Central memory CD8-positive, alpha-beta T cell (primary cell): ENCODE data around the gene BTG1.

Experiments
- ATAC-seq: fragments of 150-1000 bp; cut with Tn5 transposase; replicated peaks from 2 replicates; pipeline ENCODE4 v1.10.0; 2022; ENCODE audit warnings: mild to moderate bottlenecking, moderate FRiP score, moderate number of reproducible peaks; ENCODE audit not compliant: poor library complexity, severe bottlenecking; ENCODE audit errors: extremely low read depth
- DNase-seq, 2 donors: peaks; one replicate each; pipeline ENCODE4 v3.0.0; 2021; ENCODE audit warnings: low spot score in 2 of 2
- H3K27ac Mint-ChIP-seq: one replicate; pipeline ENCODE4 v1.8.0; 2022; ENCODE audit warnings: low read depth, mild to moderate bottlenecking, moderate library complexity, mixed read lengths
- H3K27me3 Mint-ChIP-seq: one replicate; pipeline ENCODE4 v1.8.0; 2022; ENCODE audit warnings: mixed read lengths
- H3K36me3 Mint-ChIP-seq: one replicate; pipeline ENCODE4 v1.8.0; 2022; ENCODE audit warnings: mild to moderate bottlenecking, moderate library complexity, mixed read lengths; ENCODE audit not compliant: insufficient read depth
- H3K4me1 Mint-ChIP-seq: one replicate; pipeline ENCODE4 v1.8.0; 2022; ENCODE audit warnings: mixed read lengths
- H3K4me3 Mint-ChIP-seq: one replicate; pipeline ENCODE4 v1.8.0; 2022; ENCODE audit warnings: mild to moderate bottlenecking, moderate library complexity, mixed read lengths
- H3K9me3 Mint-ChIP-seq: one replicate; pipeline ENCODE4 v1.8.0; 2022; ENCODE audit warnings: mixed read lengths

BTG1 gene

DNA sequence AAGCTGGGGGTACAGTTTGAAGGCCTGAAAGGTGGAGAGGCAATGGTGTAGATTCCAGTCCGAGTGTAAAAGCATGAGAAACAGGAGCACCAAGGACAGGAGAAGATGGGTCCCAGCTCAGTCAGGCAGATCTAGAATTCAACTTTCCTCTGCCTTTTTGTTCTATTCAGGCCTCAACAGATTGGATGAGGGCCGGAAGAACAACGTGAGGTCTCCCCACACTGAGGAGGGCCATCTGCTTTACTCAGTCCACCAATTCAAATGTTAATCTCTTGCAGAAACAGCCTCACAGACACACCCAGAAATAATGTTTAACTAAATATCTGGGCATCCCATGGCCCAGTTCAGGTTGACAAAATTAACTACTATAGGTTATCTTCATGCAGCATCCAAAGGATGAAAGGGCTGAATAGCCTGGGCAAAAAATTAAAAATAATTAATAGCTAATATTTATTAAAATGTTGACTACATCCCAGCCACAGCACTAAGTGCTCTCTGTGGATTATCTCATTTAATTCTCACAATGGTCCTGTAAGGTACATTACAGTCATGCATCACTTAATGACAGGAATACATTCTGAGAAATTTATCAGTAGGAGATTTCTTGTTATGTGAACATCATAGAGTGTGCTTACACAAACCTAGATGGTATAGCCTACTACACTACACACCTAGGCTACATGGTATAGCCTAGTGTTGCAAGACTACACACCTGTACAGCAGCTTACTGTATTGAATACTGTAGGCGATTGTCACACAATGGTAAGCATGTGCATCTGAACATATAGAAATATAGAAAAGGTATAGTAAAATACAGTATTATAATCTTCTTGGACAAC, 22.5 kb downstream of the BTG1 start:
- DNase-seq (no peak), ATAC-seq (no peak)
- Mint-ChIP-seq H3K4me1 (peaks cover 36% of the 10 kb centered on the region), H3K36me3 (peaks cover 46% of the 10 kb centered on the region), H3K4me3 (peak overlapping the region; percentile 20), H3K9me3 (peaks cover 10% of the 10 kb centered on the region), H3K27ac (peak overlapping the region; percentile 19), H3K27me3 (no peaks in the 10 kb centered on the region)

DNA sequence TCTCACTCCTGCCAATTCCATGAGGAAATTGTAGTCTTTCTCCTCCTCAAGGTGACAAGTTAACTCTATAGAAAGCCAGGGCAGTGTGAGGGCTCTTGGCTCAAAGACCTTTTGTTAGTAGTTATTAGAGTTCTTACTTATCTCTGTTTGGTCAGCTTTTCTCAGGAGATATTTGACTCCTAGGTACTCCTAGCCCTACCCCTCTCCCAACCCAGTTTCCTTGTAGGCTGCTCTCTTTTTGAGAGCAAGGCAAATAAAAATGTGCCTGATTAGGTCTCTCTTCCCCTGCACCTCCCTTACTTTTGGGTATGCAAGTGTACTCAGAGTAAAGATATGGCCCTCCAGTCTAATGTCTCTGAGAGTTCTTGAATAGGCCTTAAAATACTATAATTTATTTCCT, 23.8 kb downstream of the BTG1 start:
- Mint-ChIP-seq H3K36me3 (peaks cover 35% of the 10 kb centered on the region), H3K27ac (no peak overlapping the region), H3K9me3 (peaks cover 10% of the 10 kb centered on the region), H3K4me1 (peaks cover 33% of the 10 kb centered on the region), H3K4me3 (no peak overlapping the region), H3K27me3 (no peaks in the 10 kb centered on the region)
- DNase-seq (no peak), ATAC-seq (no peak)

DNA sequence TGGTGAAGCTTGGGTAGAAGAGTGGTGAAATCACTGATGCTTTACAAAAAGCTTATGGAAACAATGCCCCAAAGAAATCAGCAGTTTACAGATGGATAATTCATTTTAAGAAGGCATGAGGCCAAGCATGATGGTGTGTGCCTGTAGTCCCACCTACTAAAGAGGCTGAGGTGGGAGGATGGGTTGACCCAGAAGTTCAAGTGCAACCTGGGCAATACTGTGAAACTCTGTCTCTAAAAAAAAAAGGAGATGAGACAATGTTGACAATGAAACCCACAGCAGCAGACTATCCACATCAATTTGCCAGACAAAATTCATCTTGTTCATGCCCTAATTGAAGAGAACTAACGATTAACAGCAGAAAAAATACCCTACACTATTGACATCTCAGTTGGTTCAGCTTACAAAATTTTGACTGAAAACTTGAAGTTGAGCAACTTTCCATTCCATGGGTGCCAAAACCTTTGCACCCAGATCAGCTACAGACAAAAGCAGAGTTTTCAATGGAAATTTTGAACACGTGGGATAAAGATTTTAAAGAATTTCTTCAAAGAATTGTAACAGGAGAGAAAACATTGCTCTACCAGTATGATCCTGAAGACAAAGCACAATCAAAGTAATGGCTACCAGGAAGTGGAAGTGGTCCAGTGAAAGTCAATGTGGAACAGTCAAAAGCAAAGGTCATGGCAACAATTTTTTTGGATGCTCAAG, 26.7 kb downstream of the BTG1 start:
- Mint-ChIP-seq H3K36me3 (peaks cover 22% of the 10 kb centered on the region), H3K27me3 (no peaks in the 10 kb centered on the region), H3K9me3 (peaks cover 10% of the 10 kb centered on the region), H3K27ac (no peak overlapping the region), H3K4me3 (no peak overlapping the region), H3K4me1 (peaks cover 27% of the 10 kb centered on the region)
- DNase-seq (no peak), ATAC-seq (peak; percentile 16)

DNA sequence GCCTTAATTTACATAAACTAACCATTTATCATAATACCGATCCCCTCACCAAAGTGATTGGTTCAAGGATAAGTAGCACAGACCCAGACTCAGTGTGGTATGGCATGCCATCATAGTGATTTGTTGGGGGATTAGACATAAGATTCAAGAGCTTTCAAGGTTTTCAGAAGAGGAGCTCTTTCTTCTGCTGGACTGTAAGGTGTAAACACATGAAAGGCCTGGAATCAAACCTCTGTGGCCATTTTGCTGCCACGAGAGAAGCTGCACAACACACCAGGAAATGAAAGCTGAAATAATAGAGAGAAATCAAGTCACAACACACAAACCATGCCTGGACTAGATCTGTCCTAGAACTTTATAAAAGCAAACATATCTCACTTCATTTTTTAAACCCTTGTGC, 30.8 kb downstream of the BTG1 start:
- Mint-ChIP-seq H3K9me3 (no peaks in the 10 kb centered on the region), H3K36me3 (peaks cover 12% of the 10 kb centered on the region), H3K4me3 (peak overlapping the region; percentile 5), H3K27me3 (no peaks in the 10 kb centered on the region), H3K4me1 (peaks cover 48% of the 10 kb centered on the region), H3K27ac (no peak overlapping the region)
- no peak for ATAC-seq
- no peak for DNase-seq

DNA sequence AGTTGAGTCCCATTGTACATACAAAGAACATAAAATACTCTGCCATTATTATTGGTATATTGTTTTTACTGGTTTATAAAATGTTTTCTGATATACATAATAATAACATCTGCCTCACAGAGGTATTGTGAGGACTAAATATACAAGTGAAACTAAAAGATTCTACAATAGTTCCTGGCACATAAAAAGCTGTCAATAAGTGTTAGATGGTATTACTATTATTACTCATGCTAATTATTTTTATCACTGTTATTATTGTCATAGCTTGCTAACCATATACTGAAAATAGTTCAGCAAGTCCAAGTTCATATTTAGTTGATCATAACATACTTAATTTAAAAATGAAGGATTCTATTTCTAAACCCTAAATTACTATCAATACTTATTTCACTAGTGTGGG, 34.4 kb downstream of the BTG1 start:
- Mint-ChIP-seq H3K4me3 (no peak overlapping the region), H3K27ac (peak overlapping the region; percentile 10), H3K36me3 (peaks cover 27% of the 10 kb centered on the region), H3K9me3 (no peaks in the 10 kb centered on the region), H3K4me1 (peaks cover 60% of the 10 kb centered on the region), H3K27me3 (no peaks in the 10 kb centered on the region)
- ATAC-seq (no peak), DNase-seq (no peak)

DNA sequence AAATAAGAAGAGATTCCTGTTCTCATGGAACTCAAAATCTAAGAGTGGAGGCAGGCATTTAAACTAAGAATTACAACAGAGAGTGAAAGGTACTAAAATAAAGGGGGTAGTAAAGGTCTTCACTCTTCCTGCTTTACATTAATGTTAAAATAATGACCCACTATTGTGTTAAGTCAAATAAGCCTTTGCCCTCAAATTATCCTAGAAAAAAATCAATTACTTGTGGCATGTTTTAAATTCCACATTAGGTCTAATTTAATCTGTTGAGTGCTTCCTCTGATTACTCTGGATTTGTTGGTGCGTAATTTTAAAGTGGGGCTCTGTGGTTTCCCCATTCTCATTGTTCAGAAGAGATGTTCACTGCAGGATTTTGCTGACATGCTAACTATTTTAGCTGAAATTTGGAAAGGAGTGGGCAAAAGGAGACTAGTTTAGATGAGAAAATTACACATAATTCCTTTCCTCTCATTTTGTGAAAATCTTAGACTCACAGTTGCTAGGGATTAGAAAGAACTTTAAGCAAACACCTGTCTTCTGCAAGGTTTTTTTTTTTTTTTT, 35.5 kb downstream of the BTG1 start:
- no peaks in the 10 kb centered on the region for H3K9me3 Mint-ChIP-seq
- ATAC-seq (no peak), DNase-seq (no peak)
- no peaks in the 10 kb centered on the region for H3K27me3 Mint-ChIP-seq
- H3K4me1 Mint-ChIP-seq = peaks cover 57% of the 10 kb centered on the region
- H3K36me3 Mint-ChIP-seq = peaks cover 30% of the 10 kb centered on the region
- H3K27ac Mint-ChIP-seq = no peak overlapping the region
- no peak overlapping the region for H3K4me3 Mint-ChIP-seq

DNA sequence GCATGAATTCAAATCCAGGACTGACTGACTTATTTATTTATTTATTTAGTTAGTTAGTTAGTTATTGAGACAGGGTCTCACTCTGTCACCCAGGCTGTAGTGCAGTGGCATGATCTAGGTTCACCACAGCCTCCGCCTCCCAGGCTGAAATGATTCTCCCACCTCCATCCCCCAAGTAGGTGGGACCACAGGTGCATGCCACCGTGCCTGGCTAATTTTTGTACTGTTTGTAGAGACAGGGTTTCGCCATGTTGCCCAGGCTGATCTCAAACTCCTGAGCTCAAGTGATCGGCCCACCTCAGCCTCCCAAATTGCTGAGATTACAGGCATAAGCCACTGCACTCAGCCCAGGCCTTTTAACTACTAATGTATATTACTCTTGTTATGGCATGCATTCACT, 36.0 kb downstream of the BTG1 start:
- no peak overlapping the region for H3K27ac Mint-ChIP-seq
- DNase-seq (no peak), ATAC-seq (no peak)
- H3K4me1 Mint-ChIP-seq = peaks cover 54% of the 10 kb centered on the region
- no peaks in the 10 kb centered on the region for H3K9me3 Mint-ChIP-seq
- no peak overlapping the region for H3K4me3 Mint-ChIP-seq
- H3K27me3 Mint-ChIP-seq = no peaks in the 10 kb centered on the region
- H3K36me3 Mint-ChIP-seq = peaks cover 28% of the 10 kb centered on the region

DNA sequence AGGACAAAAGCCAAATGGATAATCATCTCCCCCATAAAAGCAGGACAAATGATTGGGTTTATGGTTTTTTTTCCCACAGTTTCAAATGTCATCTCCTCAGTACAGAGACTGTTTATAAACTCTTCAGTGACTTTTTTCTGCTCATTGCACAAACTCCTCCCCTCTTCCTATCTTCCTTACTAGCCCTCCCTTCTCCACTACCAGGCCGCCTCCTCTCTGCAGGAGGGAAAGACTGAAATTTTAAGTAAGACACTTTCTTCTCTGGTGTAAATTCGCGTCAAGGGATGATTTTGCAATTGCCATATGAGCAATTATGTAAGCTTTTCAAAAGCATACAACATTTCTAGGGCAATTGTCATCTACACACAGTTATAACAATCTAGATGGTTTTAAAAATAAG, 37.0 kb downstream of the BTG1 start:
- Mint-ChIP-seq H3K27ac (no peak overlapping the region), H3K9me3 (no peaks in the 10 kb centered on the region), H3K27me3 (no peaks in the 10 kb centered on the region), H3K4me1 (peaks cover 53% of the 10 kb centered on the region), H3K4me3 (no peak overlapping the region), H3K36me3 (peaks cover 28% of the 10 kb centered on the region)
- DNase-seq (no peak), ATAC-seq (no peak)

DNA sequence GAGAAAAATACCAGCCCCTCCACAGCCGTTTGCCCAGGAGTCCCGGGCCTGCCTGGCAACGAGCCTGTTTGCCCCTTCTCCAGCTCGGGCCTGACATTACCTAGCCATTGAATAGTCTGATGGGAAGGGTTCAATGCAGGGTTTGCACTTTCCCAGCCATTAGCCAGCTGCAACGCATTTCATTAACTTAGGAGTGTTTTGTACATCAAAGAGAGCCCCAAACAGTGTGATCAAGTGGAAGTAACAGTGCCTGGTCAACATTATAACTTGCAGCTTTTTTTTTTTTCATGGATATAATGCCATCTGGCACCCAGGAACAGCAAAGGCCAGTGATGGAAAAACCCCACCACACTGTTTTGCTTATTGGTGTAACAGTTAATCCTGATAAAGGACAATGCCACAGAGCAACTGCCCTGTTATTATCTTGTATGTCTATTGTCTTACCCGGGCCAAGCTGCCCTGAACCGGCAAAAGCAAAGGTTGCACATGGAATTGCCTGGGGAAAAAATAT, 38.0 kb downstream of the BTG1 start:
- Mint-ChIP-seq H3K27me3 (no peaks in the 10 kb centered on the region), H3K9me3 (no peaks in the 10 kb centered on the region), H3K4me3 (no peak overlapping the region), H3K27ac (no peak overlapping the region), H3K36me3 (peaks cover 25% of the 10 kb centered on the region), H3K4me1 (peaks cover 47% of the 10 kb centered on the region)
- ATAC-seq (no peak), DNase-seq (no peak)

DNA sequence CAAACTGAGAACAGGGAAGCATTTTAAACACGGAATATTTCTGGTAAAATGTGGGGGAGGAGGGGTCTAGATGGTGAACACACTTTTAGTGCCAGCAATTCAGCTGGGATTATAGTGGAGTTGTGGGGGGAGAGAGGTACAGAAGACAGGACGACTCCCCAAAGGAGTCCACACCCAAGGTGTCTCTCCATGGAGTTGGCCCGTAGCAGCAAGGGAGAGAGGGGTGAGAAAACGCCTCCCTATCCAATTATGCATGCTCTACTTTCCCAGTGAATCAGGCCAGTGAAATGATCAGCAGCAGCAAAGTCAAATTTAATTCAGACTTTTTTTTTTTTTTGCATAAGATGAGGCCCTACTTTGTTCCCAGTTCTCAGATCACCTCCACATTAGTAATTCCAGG, 38.6 kb downstream of the BTG1 start:
- ATAC-seq (no peak), DNase-seq (no peak)
- no peaks in the 10 kb centered on the region for H3K27me3 Mint-ChIP-seq
- no peaks in the 10 kb centered on the region for H3K9me3 Mint-ChIP-seq
- H3K27ac Mint-ChIP-seq = peak overlapping the region; percentile 68
- peaks cover 45% of the 10 kb centered on the region for H3K4me1 Mint-ChIP-seq
- peaks cover 28% of the 10 kb centered on the region for H3K36me3 Mint-ChIP-seq
- H3K4me3 Mint-ChIP-seq = no peak overlapping the region

DNA sequence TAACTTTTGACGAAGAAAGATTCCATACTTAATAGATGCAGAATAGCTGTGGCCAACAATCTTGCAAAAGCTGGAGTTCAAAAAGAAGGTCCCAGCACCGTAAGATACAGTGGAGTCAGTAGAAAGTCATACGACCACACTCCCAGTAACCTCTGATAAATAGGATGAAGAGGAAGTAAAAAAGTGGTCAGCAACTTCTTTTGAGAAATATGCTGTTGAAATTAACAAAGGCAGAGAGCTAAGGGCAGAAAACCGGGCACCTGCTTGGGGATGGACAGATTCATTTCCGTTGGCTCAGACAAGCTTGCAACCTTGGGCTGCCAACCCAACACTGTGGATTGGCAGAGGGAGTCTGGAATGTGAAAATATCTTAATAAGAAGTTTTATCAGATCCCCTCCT, 40.0 kb downstream of the BTG1 start:
- ATAC-seq (no peak), DNase-seq (no peak)
- peaks cover 39% of the 10 kb centered on the region for H3K4me1 Mint-ChIP-seq
- H3K4me3 Mint-ChIP-seq = no peak overlapping the region
- no peaks in the 10 kb centered on the region for H3K27me3 Mint-ChIP-seq
- H3K27ac Mint-ChIP-seq = no peak overlapping the region
- no peaks in the 10 kb centered on the region for H3K9me3 Mint-ChIP-seq
- peaks cover 30% of the 10 kb centered on the region for H3K36me3 Mint-ChIP-seq

DNA sequence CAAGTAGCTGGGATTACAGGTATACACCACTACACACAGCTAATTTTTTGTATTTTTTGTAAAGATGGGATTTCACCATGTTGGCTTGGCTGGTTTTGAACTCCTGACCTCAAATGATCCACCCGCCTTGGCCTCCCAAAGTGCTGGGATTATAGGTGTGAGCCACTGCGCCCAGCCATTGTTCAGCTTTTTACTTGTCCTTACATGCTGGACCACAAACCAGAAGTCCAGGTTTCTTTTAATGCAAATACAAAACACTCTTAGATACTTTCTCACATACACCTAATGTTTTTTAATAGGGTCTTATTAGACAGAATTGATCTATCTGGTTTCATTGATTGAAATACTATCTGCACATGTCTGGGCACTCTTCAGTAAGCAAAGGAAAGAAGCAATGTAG, 40.5 kb downstream of the BTG1 start:
- no peaks in the 10 kb centered on the region for H3K27me3 Mint-ChIP-seq
- H3K27ac Mint-ChIP-seq = no peak overlapping the region
- peaks cover 39% of the 10 kb centered on the region for H3K4me1 Mint-ChIP-seq
- ATAC-seq (no peak), DNase-seq (no peak)
- H3K9me3 Mint-ChIP-seq = peaks cover 2% of the 10 kb centered on the region
- H3K4me3 Mint-ChIP-seq = no peak overlapping the region
- peaks cover 30% of the 10 kb centered on the region for H3K36me3 Mint-ChIP-seq

DNA sequence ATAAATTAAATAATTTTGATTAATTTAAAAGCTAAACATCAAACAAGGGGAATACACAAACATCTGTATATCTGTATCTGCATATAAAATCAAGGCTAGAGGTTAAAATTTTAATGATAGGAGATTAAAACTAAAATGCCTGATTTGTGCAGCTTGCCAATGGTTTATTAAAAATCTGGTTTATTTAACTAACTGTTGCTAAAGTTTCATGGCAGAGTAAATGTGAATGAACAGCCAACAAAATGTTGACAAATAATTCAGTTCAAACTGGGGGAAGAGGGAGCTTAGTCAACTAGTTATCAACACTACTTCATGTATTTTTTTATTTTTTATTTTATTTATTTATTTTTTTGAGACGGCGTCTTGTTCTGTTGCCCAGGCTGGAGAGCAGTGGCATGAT, 43.0 kb downstream of the BTG1 start:
- DNase-seq (no peak), ATAC-seq (no peak)
- H3K4me3 Mint-ChIP-seq = no peak overlapping the region
- H3K27ac Mint-ChIP-seq = no peak overlapping the region
- no peaks in the 10 kb centered on the region for H3K27me3 Mint-ChIP-seq
- H3K36me3 Mint-ChIP-seq = peaks cover 19% of the 10 kb centered on the region
- H3K4me1 Mint-ChIP-seq = peaks cover 32% of the 10 kb centered on the region
- H3K9me3 Mint-ChIP-seq = peaks cover 10% of the 10 kb centered on the region
